RWPE2 (cell line): ENCODE results near the gene HS3ST3B1.

ENCODE experiments used
- ATAC-seq: fragments of 200-7000 bp; cut with Tn5 transposase; 3 replicates; pipeline ENCODE4 v1.9.1; 2021; ENCODE audit warnings: low read depth
- DNase-seq: peaks from one replicate; pipeline ENCODE4 v3.0.0-alpha.2; 2020; ENCODE audit warnings: low spot score
- H3K27ac ChIP-seq: fragments of 450-650 bp; 2 replicates; pipeline ENCODE4 v1.5.1; 2017; ENCODE audit warnings: mild to moderate bottlenecking; ENCODE audit not compliant: poor library complexity, severe bottlenecking
- H3K27me3 ChIP-seq: fragments of 250-450 bp; sonication (Bioruptor Pico); 2 replicates; pipeline ENCODE4 v1.5.1; 2021; ENCODE audit warnings: mild to moderate bottlenecking, moderate library complexity; ENCODE audit not compliant: insufficient read depth, poor library complexity, severe bottlenecking
- H3K36me3 ChIP-seq: fragments of 250-450 bp; sonication (Bioruptor Pico); 2 replicates; pipeline ENCODE4 v1.5.1; 2020; ENCODE audit warnings: low read depth, mild to moderate bottlenecking, moderate library complexity
- H3K4me1 ChIP-seq: fragments of 250-450 bp; sonication (Bioruptor Pico); 2 replicates; pipeline ENCODE4 v1.5.1; 2021; ENCODE audit warnings: mild to moderate bottlenecking, moderate library complexity; ENCODE audit not compliant: insufficient read depth, poor library complexity, severe bottlenecking
- H3K4me3 ChIP-seq: fragments of 250-450 bp; sonication (Bioruptor Pico); 2 replicates; pipeline ENCODE4 v1.5.1; 2021; ENCODE audit warnings: mild to moderate bottlenecking, moderate library complexity; ENCODE audit not compliant: severe bottlenecking
- H3K9me3 ChIP-seq: fragments of 250-450 bp; sonication (Bioruptor Pico); 2 replicates; pipeline ENCODE4 v1.5.1; 2021; ENCODE audit warnings: mild to moderate bottlenecking, moderate library complexity; ENCODE audit not compliant: severe bottlenecking
- CTCF ChIP-seq: fragments of 450-650 bp; IDR thresholded peaks from one replicate; pipeline ENCODE4 v1.5.1; 2017; ENCODE audit warnings: mild to moderate bottlenecking, moderate library complexity; ENCODE audit not compliant: poor library complexity, severe bottlenecking

HS3ST3B1 gene

GRCh38 chr17:14373614-14374259, 72.9 kb downstream of the HS3ST3B1 start:
- no peak for TF ChIP-seq CTCF
- no peaks in the 10 kb centered on the region for H3K36me3 ChIP-seq
- no peak overlapping the region for H3K27ac ChIP-seq
- H3K4me3 ChIP-seq = no peak overlapping the region
- no peak for ATAC-seq
- DNase-seq = no peak
- H3K9me3 ChIP-seq = no peaks in the 10 kb centered on the region
- H3K27me3 ChIP-seq = no peaks in the 10 kb centered on the region
- no peaks in the 10 kb centered on the region for H3K4me1 ChIP-seq

GRCh38 chr17:14374268-14374667, 73.4 kb downstream of the HS3ST3B1 start:
- H3K9me3 ChIP-seq = no peaks in the 10 kb centered on the region
- H3K27ac ChIP-seq = no peak overlapping the region
- no peaks in the 10 kb centered on the region for H3K4me1 ChIP-seq
- H3K27me3 ChIP-seq = no peaks in the 10 kb centered on the region
- H3K4me3 ChIP-seq = no peak overlapping the region
- no peak for DNase-seq
- TF ChIP-seq CTCF = no peak
- no peaks in the 10 kb centered on the region for H3K36me3 ChIP-seq
- no peak for ATAC-seq

GRCh38 chr17:14376666-14377065, 75.8 kb downstream of the HS3ST3B1 start:
- no peak overlapping the region for H3K27ac ChIP-seq
- TF ChIP-seq CTCF = no peak
- H3K9me3 ChIP-seq = no peaks in the 10 kb centered on the region
- DNase-seq = no peak
- ATAC-seq = no peak
- no peaks in the 10 kb centered on the region for H3K4me1 ChIP-seq
- no peak overlapping the region for H3K4me3 ChIP-seq
- no peaks in the 10 kb centered on the region for H3K36me3 ChIP-seq
- H3K27me3 ChIP-seq = no peaks in the 10 kb centered on the region

GRCh38 chr17:14381606-14382005, 80.7 kb downstream of the HS3ST3B1 start:
- Histone ChIP-seq H3K27me3 (no peaks in the 10 kb centered on the region), H3K4me1 (no peaks in the 10 kb centered on the region), H3K9me3 (no peaks in the 10 kb centered on the region), H3K36me3 (no peaks in the 10 kb centered on the region), H3K27ac (no peak overlapping the region), H3K4me3 (no peak overlapping the region)
- DNase-seq (no peak), ATAC-seq (no peak)
- no peak for TF ChIP-seq CTCF

- no peak for ATAC-seq
- H3K36me3 ChIP-seq = no peaks in the 10 kb centered on the region
Observed at GRCh38 chr17:14387036-14387435, 86.2 kb downstream of the HS3ST3B1 start.

More at GRCh38 chr17:14387036-14387435, 86.2 kb downstream of the HS3ST3B1 start:
- no peaks in the 10 kb centered on the region for H3K9me3 ChIP-seq
- DNase-seq = no peak
- no peak for TF ChIP-seq CTCF
- H3K4me3 ChIP-seq = no peak overlapping the region
- no peak overlapping the region for H3K27ac ChIP-seq
- H3K4me1 ChIP-seq = no peaks in the 10 kb centered on the region
- no peaks in the 10 kb centered on the region for H3K27me3 ChIP-seq
